Ishikawa (cell line): ENCODE data around the gene FXYD5.

Source experiments
- CEBPB ChIP-seq: IDR thresholded peaks from 2 replicates; pipeline ENCODE4 v1.6.1; 2012
- CREB1 ChIP-seq: IDR thresholded peaks from 2 replicates; pipeline ENCODE4 v1.6.1; 2012; ENCODE audit warnings: low read depth
- EGR1 ChIP-seq: IDR thresholded peaks from 2 replicates; pipeline ENCODE4 v1.6.1; 2012
- EP300 ChIP-seq: IDR thresholded peaks from 2 replicates; pipeline ENCODE4 v1.6.1; 2012; ENCODE audit warnings: borderline replicate concordance
- MAX ChIP-seq: IDR thresholded peaks from 2 replicates; pipeline ENCODE4 v1.6.1; 2012
- NFIC ChIP-seq: IDR thresholded peaks from 2 replicates; pipeline ENCODE4 v1.6.1; 2012
- RAD21 ChIP-seq: IDR thresholded peaks from 2 replicates; pipeline ENCODE4 v1.6.1; 2012; ENCODE audit warnings: low read depth
- TAF1 ChIP-seq: IDR thresholded peaks from 2 replicates; pipeline ENCODE4 v1.6.1; 2012; ENCODE audit warnings: low read depth, mild to moderate bottlenecking
- TEAD4 ChIP-seq: IDR thresholded peaks from 2 replicates; pipeline ENCODE4 v1.6.1; 2012
- YY1 ChIP-seq: IDR thresholded peaks from 2 replicates; pipeline ENCODE4 v1.6.1; 2012; ENCODE audit warnings: low read depth
- ZBTB7A ChIP-seq: IDR thresholded peaks from 2 replicates; pipeline ENCODE4 v1.6.1; 2012; ENCODE audit warnings: low read depth
- TF ChIP-seq, protein P1 (sequence below): IDR thresholded peaks from 2 replicates; pipeline ENCODE4 v1.6.1; 2012; ENCODE audit warnings: low read depth, mild to moderate bottlenecking

GRCh38 chr19:35140207-35140961 is 14.2 kb upstream of the FXYD5 start:
- TF ChIP-seq, protein P1, sequence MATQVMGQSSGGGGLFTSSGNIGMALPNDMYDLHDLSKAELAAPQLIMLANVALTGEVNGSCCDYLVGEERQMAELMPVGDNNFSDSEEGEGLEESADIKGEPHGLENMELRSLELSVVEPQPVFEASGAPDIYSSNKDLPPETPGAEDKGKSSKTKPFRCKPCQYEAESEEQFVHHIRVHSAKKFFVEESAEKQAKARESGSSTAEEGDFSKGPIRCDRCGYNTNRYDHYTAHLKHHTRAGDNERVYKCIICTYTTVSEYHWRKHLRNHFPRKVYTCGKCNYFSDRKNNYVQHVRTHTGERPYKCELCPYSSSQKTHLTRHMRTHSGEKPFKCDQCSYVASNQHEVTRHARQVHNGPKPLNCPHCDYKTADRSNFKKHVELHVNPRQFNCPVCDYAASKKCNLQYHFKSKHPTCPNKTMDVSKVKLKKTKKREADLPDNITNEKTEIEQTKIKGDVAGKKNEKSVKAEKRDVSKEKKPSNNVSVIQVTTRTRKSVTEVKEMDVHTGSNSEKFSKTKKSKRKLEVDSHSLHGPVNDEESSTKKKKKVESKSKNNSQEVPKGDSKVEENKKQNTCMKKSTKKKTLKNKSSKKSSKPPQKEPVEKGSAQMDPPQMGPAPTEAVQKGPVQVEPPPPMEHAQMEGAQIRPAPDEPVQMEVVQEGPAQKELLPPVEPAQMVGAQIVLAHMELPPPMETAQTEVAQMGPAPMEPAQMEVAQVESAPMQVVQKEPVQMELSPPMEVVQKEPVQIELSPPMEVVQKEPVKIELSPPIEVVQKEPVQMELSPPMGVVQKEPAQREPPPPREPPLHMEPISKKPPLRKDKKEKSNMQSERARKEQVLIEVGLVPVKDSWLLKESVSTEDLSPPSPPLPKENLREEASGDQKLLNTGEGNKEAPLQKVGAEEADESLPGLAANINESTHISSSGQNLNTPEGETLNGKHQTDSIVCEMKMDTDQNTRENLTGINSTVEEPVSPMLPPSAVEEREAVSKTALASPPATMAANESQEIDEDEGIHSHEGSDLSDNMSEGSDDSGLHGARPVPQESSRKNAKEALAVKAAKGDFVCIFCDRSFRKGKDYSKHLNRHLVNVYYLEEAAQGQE: no peak
- TF ChIP-seq EGR1 (no peak), CEBPB (no peak), EP300 (no peak), NFIC (no peak), MAX (no peak), ZBTB7A (no peak), CREB1 (no peak), YY1 (no peak), TAF1 (no peak), RAD21 (no peak), TEAD4 (no peak)
